Measurements from ENCODE around the gene HNF4A.

DNA sequence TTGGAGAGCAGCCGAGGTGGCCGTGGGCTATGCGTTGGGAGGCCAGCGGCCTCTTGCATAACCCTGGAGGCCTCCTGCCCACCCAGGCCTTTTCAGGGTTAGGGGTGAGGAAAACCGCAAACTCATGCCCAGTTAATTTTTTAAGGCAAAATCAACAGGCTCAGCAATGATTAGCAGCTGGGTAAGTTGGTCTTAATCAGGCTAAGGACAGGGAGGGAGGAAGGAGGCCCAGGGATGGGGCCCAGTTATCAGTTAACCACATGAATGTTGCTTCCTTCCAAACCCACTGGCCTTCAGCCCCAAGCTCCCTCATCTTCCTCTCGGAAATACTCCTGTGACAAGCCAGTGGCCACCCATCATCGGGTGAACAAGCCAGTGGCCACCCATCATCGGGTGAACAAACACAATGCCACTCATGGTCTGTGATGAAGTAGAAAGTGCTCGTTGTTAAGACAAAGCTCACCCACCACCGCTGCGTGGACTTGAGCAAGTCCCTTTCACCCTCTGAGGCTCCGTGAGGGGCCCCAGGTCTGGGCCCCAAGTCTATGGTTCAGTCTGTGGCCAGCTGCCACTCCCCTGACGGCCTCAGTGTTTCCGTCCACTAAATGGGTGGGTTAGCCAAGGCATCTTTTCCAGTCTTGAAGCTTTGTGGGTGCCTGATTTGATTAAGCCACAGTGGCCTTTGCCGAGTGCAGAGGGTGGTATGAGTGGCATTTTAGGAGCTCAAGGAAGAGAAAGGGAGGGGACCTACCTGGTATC is 39.4 kb downstream of the HNF4A start:
- TF ChIP-seq JUND (IDR thresholded peaks at IDR 0.05) = no peak
- TF ChIP-seq EZH2phosphoT487 (IDR thresholded peaks at IDR 0.05; ENCODE audit: borderline replicate concordance, low read depth) = no peak
- TF ChIP-seq, protein P1, sequence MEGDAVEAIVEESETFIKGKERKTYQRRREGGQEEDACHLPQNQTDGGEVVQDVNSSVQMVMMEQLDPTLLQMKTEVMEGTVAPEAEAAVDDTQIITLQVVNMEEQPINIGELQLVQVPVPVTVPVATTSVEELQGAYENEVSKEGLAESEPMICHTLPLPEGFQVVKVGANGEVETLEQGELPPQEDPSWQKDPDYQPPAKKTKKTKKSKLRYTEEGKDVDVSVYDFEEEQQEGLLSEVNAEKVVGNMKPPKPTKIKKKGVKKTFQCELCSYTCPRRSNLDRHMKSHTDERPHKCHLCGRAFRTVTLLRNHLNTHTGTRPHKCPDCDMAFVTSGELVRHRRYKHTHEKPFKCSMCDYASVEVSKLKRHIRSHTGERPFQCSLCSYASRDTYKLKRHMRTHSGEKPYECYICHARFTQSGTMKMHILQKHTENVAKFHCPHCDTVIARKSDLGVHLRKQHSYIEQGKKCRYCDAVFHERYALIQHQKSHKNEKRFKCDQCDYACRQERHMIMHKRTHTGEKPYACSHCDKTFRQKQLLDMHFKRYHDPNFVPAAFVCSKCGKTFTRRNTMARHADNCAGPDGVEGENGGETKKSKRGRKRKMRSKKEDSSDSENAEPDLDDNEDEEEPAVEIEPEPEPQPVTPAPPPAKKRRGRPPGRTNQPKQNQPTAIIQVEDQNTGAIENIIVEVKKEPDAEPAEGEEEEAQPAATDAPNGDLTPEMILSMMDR (IDR thresholded peaks at IDR 0.05) = no peak
- no peak for TF ChIP-seq YY1 (IDR thresholded peaks at IDR 0.05; ENCODE audit: low read depth)
- no peak for TF ChIP-seq EP300 (IDR thresholded peaks at IDR 0.05; ENCODE audit: borderline replicate concordance in 1 of 2, low read depth in 1 of 2, low read length in 1 of 2)
- TF ChIP-seq GATA2 (CRISPR knock-in tag; IDR thresholded peaks at IDR 0.05) = no peak
- TF ChIP-seq, protein P2, sequence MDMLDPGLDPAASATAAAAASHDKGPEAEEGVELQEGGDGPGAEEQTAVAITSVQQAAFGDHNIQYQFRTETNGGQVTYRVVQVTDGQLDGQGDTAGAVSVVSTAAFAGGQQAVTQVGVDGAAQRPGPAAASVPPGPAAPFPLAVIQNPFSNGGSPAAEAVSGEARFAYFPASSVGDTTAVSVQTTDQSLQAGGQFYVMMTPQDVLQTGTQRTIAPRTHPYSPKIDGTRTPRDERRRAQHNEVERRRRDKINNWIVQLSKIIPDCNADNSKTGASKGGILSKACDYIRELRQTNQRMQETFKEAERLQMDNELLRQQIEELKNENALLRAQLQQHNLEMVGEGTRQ (IDR thresholded peaks at IDR 0.05; ENCODE audit: borderline replicate concordance, low read depth, low read length) = no peak
- TF ChIP-seq GABPA (IDR thresholded peaks at IDR 0.05; ENCODE audit: low read depth) = no peak
- no peak for TF ChIP-seq RFX5 (IDR thresholded peaks at IDR 0.05; ENCODE audit: low read length)
- TF ChIP-seq MXI1 (IDR thresholded peaks at IDR 0.05; ENCODE audit: low read depth, low read length) = no peak
